Subcutaneous adipose tissue (tissue), 4 donors: ENCODE data around the gene DOCK7. TPM values are rescaled to one million over a fixed set of nuclear protein-coding genes. Genes with fewer than 3 reads are reported as not detected.

Source experiments
- total RNA-seq, 4 donors: library from RNA; depleted of rRNA; stranded (reverse); fragments of >200 nt; gene quantifications; one replicate each; pipeline ENCODE4 v1.1.0, GENCODE V29; 2016
- TF ChIP-seq, protein P1 (sequence below): fragments of 450-650 bp; IDR thresholded peaks from one replicate; pipeline ENCODE4 v1.5.1; 2016; ENCODE audit warnings: low read depth, mild to moderate bottlenecking, control low read depth, antibody characterized with exemption, moderate library complexity

The DOCK7 gene
- total RNA-seq, 4 donors from 2014 or later = 36.7 to 65.4 (median 59.7) TPM

DNA sequence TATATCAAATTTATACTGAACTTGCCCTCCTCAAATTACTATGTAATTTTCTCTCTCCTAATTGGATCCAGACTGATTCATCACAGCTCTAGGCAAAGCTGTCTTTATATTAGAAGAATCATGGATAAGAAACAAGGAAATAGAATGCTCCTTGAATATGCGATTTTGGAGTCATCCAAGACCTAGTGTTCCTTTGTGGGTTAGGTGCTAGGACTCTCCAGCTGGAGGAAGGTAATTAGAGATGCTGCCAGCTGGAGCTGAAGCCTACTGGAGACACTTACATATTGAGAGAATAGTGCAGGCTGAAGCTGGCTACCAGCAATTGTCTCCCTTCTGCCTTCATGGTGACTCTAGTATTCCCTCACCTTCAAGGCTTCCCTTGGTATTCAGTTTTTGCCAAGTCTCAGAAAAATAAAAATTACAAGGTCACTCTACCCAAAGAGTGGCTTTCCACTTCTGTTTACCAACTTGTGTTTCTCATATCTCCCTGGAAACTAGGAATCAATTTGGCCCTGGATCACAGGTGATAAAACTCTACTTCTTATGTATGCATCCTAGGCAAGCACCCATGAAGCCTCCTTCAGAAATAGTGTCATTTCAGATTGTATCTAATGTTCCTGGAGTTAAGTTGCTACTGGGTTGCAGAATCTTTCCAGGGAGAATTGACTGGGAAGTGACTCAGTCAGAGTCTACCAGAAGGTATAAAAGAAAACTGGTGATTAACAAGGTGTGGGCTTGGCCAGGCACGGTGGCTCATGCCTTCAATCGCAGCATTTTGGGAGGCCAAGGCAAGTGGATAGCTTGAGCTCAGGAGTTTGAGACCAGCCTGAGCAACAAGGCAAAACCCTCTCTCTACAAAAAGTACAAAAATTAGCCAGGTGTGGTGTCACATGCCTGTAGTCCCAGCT lies 24.4 kb upstream of the DOCK7 start:
- TF ChIP-seq, protein P1, sequence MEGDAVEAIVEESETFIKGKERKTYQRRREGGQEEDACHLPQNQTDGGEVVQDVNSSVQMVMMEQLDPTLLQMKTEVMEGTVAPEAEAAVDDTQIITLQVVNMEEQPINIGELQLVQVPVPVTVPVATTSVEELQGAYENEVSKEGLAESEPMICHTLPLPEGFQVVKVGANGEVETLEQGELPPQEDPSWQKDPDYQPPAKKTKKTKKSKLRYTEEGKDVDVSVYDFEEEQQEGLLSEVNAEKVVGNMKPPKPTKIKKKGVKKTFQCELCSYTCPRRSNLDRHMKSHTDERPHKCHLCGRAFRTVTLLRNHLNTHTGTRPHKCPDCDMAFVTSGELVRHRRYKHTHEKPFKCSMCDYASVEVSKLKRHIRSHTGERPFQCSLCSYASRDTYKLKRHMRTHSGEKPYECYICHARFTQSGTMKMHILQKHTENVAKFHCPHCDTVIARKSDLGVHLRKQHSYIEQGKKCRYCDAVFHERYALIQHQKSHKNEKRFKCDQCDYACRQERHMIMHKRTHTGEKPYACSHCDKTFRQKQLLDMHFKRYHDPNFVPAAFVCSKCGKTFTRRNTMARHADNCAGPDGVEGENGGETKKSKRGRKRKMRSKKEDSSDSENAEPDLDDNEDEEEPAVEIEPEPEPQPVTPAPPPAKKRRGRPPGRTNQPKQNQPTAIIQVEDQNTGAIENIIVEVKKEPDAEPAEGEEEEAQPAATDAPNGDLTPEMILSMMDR = no peak

DNA sequence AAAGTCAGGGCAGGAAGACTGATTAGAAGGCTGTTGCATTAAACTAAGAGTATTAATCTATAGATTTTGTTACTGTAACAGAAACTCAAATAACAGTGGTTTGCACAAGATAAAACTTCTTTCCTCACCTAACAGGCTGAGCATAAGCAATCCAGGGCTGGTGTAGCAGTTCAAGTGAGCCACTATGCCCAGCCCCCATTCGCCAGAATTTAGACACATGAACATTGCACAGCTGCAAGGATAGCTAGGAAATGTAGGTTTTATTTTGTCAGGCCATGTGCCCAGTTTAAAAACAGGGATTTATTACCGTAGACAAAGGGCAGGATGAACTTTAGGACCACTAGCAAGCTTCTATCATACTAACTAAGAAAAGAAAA lies 19.5 kb upstream of the DOCK7 start:
- TF ChIP-seq, protein P1 = no peak

DNA sequence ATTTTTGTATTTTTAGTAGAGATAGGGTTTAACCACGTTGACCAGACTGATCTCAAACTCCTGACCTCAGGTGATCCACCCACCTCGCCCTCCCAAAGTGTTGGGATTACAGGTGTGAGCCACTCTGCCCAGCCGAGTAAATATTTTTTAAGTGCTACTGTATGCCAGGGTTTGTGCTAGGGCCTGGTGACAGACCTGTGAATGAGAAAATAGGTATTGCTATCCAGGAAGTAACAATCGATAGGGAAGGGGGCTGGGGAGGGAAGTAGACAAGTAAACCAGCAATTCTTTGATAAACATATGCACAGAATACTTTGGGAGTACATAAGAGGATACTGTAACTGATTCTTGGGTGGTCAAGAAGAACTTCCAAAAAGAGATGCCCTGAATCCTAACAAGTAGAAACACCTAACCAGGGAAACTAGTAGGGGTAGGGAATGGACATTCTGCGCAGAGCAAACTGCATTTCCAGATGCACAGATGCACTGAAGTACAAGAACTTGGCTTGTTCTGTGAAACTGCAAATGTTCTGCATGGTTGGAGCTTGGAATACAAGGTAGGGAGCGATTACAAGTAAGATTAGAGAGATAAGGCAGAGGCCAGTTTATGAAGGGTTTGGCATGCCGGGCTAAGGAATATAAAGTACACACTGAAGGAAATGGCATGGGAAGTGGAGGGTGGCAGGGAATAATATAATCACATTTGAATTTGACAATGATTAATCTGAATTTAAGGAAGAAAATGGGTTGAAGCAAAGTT lies 19.0 kb upstream of the DOCK7 start:
- TF ChIP-seq, protein P1 = no peak

- TF ChIP-seq, protein P1 = no peak
Measured at GRCh38 chr1:62693123-62693522, 4.9 kb upstream of the DOCK7 start.

DNA sequence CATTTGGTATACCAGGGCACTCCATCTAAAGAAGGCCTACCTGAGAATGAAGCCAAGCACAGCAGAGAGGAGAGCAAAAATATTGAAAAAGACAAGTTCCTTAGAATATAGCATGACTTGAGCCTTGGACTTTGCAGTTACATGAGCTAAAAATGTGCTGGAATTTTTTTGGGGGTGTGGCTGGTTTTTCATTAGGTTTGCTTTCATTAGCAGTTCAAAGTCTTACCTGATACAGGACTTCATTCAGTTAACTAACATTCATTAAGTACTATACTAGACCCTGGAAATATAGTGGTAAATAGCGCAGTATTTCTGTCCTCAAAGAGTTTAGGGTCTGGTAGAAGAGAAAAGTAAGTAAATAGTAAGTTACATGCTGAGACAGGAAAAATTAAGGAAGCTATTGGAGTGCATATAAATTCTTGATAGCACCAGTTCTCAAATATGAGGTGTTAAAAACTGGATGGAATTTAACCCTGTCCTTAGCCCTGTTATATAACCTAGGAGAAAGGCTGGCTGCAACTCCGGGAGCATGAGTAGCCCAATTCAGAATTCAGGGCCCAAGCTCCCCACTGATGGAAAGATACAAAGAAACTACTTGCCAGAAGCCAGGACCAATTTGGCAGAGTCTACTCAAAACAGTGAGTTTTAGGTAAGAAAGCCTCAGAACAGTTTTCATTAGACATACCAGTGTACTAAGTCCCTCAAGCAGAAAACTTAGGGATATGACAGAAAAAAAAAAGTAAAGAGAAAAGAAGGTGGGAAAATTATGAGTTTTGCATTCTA lies 3.1 kb upstream of the DOCK7 start:
- TF ChIP-seq, protein P1 = no peak

GRCh38 chr1:62689524-62689923 lies 1.3 kb upstream of the DOCK7 start:
- TF ChIP-seq, protein P1 = no peak
